KMS-11 (cell line): Measurements from ENCODE around the gene GYS2.

Experiments
- H2AFZ ChIP-seq: fragments of 200-600 bp; sonication (generic); 2 replicates; pipeline ENCODE4 v1.6.1; 2016; ENCODE audit warnings: antibody characterized with exemption, mixed run types, low read depth
- H3K27ac ChIP-seq: fragments of 200-600 bp; sonication (generic); 2 replicates; pipeline ENCODE4 v1.6.1; 2016; ENCODE audit warnings: mild to moderate bottlenecking, mixed run types
- H3K27me3 ChIP-seq: fragments of 200-600 bp; sonication (generic); 2 replicates; pipeline ENCODE4 v1.6.1; 2017; ENCODE audit warnings: mild to moderate bottlenecking, low read depth, mixed run types, moderate library complexity; ENCODE audit not compliant: insufficient read depth
- H3K36me3 ChIP-seq: fragments of 200-600 bp; sonication (generic); 2 replicates; pipeline ENCODE4 v1.6.1; 2017; ENCODE audit warnings: mild to moderate bottlenecking, mixed run types; ENCODE audit not compliant: insufficient read depth
- H3K4me1 ChIP-seq: fragments of 200-600 bp; sonication (generic); 2 replicates; pipeline ENCODE4 v1.6.1; 2016; ENCODE audit warnings: mild to moderate bottlenecking, low read depth, mixed run types; ENCODE audit not compliant: poor library complexity, severe bottlenecking
- H3K4me2 ChIP-seq: fragments of 200-600 bp; sonication (generic); 2 replicates; pipeline ENCODE4 v1.7.0; 2016; ENCODE audit warnings: mild to moderate bottlenecking, mixed run types
- H3K4me3 ChIP-seq: fragments of 200-600 bp; sonication (generic); IDR thresholded peaks from 2 replicates; pipeline ENCODE4 v1.6.1; 2017; ENCODE audit warnings: low read depth, low read length, mixed read lengths; ENCODE audit not compliant: insufficient read depth
- H3K79me2 ChIP-seq: fragments of 200-600 bp; sonication (generic); 2 replicates; pipeline ENCODE4 v1.6.1; 2016; ENCODE audit warnings: low read depth, mixed run types; ENCODE audit not compliant: insufficient read depth
- H3K9ac ChIP-seq: fragments of 200-600 bp; sonication (generic); 2 replicates; pipeline ENCODE4 v1.6.1; 2016; ENCODE audit warnings: mild to moderate bottlenecking, mixed run types
- H4K20me1 ChIP-seq: fragments of 200-600 bp; sonication (generic); 2 replicates; pipeline ENCODE4 v1.6.1; 2016; ENCODE audit warnings: mild to moderate bottlenecking, mixed run types; ENCODE audit not compliant: insufficient read depth
- CTCF ChIP-seq: fragments of 200-600 bp; sonication (generic); conservative IDR thresholded peaks from 2 replicates; pipeline ENCODE4 v1.6.1; 2017; ENCODE audit warnings: low read depth, mild to moderate bottlenecking, antibody characterized with exemption, low read length, moderate library complexity, mixed read lengths

The GYS2 gene

GRCh38 chr12:21642707-21643389, 38.2 kb upstream of the GYS2 start:
- Histone ChIP-seq H3K79me2 (peaks cover 29% of the 10 kb centered on the region), H3K4me3 (no peak overlapping the region), H2AFZ (no peak overlapping the region), H3K9ac (no peak overlapping the region), H4K20me1 (peaks cover 7% of the 10 kb centered on the region; the same call in 1 of the 2 replicates), H3K36me3 (peaks cover 19% of the 10 kb centered on the region; the same call in 1 of the 2 replicates), H3K4me1 (peaks cover 40% of the 10 kb centered on the region), H3K27ac (no peak overlapping the region), H3K4me2 (no peak overlapping the region), H3K27me3 (no peaks in the 10 kb centered on the region)
- no peak for TF ChIP-seq CTCF

DNA sequence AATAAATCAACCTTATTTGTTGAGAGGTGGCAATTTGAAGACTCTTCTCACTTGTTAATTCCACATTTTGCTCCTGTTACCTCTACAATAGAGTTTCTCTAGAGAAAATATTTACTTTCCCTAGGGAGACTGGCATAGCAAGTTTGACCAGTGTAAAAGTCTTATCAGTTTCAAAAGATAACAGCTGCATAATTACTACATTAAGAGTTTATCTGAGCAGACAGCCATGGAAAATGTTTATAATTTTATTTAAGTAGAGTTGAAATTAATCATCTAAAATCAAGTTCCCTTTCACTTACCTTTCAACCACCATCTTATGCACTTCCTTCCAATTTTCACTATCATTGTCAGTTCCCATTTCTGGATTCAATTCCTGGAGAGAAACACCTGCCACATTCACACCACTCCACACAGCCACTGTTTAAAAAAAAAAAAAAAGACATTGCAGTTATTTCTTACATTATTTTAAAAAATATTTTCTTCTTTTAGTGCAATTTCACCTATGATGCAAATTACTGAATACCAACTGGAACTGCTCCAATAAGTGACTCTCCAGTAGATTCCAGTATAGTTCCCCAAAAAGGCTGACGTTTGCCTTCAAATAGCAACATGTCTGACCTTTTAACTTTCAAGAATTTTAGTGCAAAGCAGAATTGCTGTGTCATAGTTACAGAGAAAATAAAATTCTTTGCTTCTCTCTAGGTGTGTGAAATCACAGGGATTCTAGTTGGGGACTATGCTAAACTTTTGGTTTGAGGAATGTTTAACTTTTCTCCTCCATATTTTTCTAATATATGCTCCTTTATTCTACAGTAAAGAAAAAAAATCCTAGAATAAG, 33.6 kb upstream of the GYS2 start:
- no peak for TF ChIP-seq CTCF
- Histone ChIP-seq H3K79me2 (peaks cover 9% of the 10 kb centered on the region; the same call in 1 of the 2 replicates), H3K27ac (no peak overlapping the region; the same call in 1 of the 2 replicates), H4K20me1 (peaks cover 7% of the 10 kb centered on the region; the same call in 1 of the 2 replicates), H3K4me3 (no peak overlapping the region), H3K4me2 (no peak overlapping the region), H3K9ac (no peak overlapping the region), H2AFZ (no peak overlapping the region), H3K36me3 (peaks cover 17% of the 10 kb centered on the region; the same call in 1 of the 2 replicates), H3K27me3 (no peaks in the 10 kb centered on the region), H3K4me1 (peaks cover 9% of the 10 kb centered on the region)

DNA sequence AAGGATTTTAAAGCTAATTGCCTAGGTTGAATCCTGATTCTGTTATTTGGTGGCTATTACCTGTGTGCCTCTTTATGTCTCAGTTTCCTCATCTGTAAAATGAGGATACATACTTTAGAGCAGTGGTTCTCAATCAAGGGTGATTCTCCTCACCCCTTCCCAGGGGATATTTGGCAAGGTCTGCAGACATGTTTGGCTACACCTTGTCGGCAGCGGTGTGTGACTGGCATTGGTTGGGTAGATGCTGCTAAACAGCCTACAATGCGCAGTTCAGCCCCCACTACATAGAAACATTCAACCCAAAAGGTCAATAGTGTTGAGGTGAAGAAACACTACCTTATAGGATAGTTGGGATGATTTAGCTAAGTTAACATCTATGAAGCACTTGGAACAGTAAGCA, 29.6 kb upstream of the GYS2 start:
- no peaks in the 10 kb centered on the region for H3K4me1 ChIP-seq
- no peak for TF ChIP-seq CTCF
- H3K27me3 ChIP-seq: no peaks in the 10 kb centered on the region
- H3K36me3 ChIP-seq: peaks cover 13% of the 10 kb centered on the region; the same call in 1 of the 2 replicates
- H3K27ac ChIP-seq: no peak overlapping the region
- H3K9ac ChIP-seq: no peak overlapping the region
- H3K4me3 ChIP-seq: no peak overlapping the region
- no peaks in the 10 kb centered on the region for H4K20me1 ChIP-seq
- H3K4me2 ChIP-seq: no peak overlapping the region
- no peaks in the 10 kb centered on the region for H3K79me2 ChIP-seq
- no peak overlapping the region for H2AFZ ChIP-seq

GRCh38 chr12:21631367-21631766, 26.7 kb upstream of the GYS2 start:
- TF ChIP-seq CTCF: no peak
- no peak overlapping the region for H3K9ac ChIP-seq
- H3K27me3 ChIP-seq: no peaks in the 10 kb centered on the region
- peaks cover 4% of the 10 kb centered on the region; the same call in 1 of the 2 replicates for H3K36me3 ChIP-seq
- H3K79me2 ChIP-seq: no peaks in the 10 kb centered on the region
- H3K4me1 ChIP-seq: no peaks in the 10 kb centered on the region
- no peaks in the 10 kb centered on the region for H4K20me1 ChIP-seq
- no peak overlapping the region for H3K4me2 ChIP-seq
- no peak overlapping the region for H3K4me3 ChIP-seq
- no peak overlapping the region for H2AFZ ChIP-seq
- H3K27ac ChIP-seq: no peak overlapping the region
